ENCODE measurements around the gene TMEM150A. TPM values are rescaled to one million over a fixed set of nuclear protein-coding genes. Genes with fewer than 3 reads are reported as not detected.

Gene TMEM150A, protein sequence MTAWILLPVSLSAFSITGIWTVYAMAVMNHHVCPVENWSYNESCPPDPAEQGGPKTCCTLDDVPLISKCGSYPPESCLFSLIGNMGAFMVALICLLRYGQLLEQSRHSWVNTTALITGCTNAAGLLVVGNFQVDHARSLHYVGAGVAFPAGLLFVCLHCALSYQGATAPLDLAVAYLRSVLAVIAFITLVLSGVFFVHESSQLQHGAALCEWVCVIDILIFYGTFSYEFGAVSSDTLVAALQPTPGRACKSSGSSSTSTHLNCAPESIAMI
- 10 to 100 TPM in 1 of 4 donors, 1 to 10 TPM in 3; 6.3 to 15.8 (median 7.4) TPM for total RNA-seq

- H3K36me3 ChIP-seq = peaks cover 8 to 47% (median 9%) of the 10 kb centered on the region in 3 donors
- TF ChIP-seq, protein P1, sequence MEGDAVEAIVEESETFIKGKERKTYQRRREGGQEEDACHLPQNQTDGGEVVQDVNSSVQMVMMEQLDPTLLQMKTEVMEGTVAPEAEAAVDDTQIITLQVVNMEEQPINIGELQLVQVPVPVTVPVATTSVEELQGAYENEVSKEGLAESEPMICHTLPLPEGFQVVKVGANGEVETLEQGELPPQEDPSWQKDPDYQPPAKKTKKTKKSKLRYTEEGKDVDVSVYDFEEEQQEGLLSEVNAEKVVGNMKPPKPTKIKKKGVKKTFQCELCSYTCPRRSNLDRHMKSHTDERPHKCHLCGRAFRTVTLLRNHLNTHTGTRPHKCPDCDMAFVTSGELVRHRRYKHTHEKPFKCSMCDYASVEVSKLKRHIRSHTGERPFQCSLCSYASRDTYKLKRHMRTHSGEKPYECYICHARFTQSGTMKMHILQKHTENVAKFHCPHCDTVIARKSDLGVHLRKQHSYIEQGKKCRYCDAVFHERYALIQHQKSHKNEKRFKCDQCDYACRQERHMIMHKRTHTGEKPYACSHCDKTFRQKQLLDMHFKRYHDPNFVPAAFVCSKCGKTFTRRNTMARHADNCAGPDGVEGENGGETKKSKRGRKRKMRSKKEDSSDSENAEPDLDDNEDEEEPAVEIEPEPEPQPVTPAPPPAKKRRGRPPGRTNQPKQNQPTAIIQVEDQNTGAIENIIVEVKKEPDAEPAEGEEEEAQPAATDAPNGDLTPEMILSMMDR (IDR thresholded peaks at IDR 0.05) = peak in 4 of 6 experiments; percentile 24 to 53 (median 51)
- TF ChIP-seq POLR2A (IDR thresholded peaks at IDR 0.05) = peak in 2 of 4 donors; percentile 84 to 92
- H3K27me3 ChIP-seq = no peaks in the 10 kb centered on the region
- DNase-seq = peak; percentile 80
- peak within 1 kb of the TSS; percentile 60 to 88 (median 68) for H3K4me3 ChIP-seq
- 0 to 2% methylated on average over 1 to 19 of the region's 73 CpGs for WGBS, 2 donors
- peak within 1 kb of the TSS; percentile 82 to 95 (median 87) for H3K27ac ChIP-seq
- intact Hi-C loops (cut with DNase I) = no loop called here
- no peaks in the 10 kb centered on the region for H3K9me3 ChIP-seq
- H3K4me1 ChIP-seq = peaks cover 25 to 76% (median 36%) of the 10 kb centered on the region in 3 donors
These were observed at the start of gene TMEM150A for GRCh38 chr2:85602476-85603234. Gene TMEM150A (minus strand): TSS chr2:85602698. CDS start chr2:85601948, 750 bp downstream.

GRCh38 chr2:85652056-85652455, 49.6 kb upstream of the TMEM150A start:
- peaks cover 7 to 98% (median 14%) of the 10 kb centered on the region in 3 donors for H3K36me3 ChIP-seq
- no peak for TF ChIP-seq POLR2A (IDR thresholded peaks at IDR 0.05)
- TF ChIP-seq, protein P1 (IDR thresholded peaks at IDR 0.05) = no peak
- no peak for DNase-seq
- no peak overlapping the region for H3K27ac ChIP-seq
- 80 to 95% methylated on average over 2 of the region's 2 CpGs for WGBS, 2 donors
- H3K4me3 ChIP-seq = no peak overlapping the region
- no peaks in the 10 kb centered on the region for H3K27me3 ChIP-seq
- H3K9me3 ChIP-seq = no peaks in the 10 kb centered on the region
- intact Hi-C loops (cut with DNase I) = no loop called here
- peaks cover 0 to 11% (median 5%) of the 10 kb centered on the region in 3 donors for H3K4me1 ChIP-seq

DNA sequence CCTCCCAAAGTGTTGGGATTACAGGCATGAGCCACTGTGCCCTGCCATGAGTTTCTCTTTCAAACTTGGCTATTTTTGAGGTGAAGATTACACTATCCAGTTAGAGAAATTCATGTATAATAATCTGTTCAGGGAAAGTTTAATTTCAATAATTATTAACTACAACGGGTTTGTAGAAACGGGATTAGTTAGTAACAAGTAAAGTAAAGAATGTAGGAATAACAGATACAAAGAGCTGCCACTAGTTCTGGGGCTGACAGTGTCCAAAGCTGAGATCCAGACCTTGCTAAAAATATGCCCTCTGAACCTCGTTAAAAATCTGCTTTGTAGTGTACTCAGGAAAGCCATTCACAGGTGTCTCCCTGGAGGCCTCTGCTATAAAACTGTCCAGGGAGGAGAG, 48.6 kb upstream of the TMEM150A start:
- Histone ChIP-seq H3K4me3 (no peak overlapping the region), H3K36me3 (peaks cover 11 to 98% (median 16%) of the 10 kb centered on the region in 3 donors), H3K27ac (no peak overlapping the region), H3K27me3 (no peaks in the 10 kb centered on the region), H3K4me1 (peaks cover 0 to 11% (median 5%) of the 10 kb centered on the region in 3 donors), H3K9me3 (no peaks in the 10 kb centered on the region)
- DNase-seq = no peak
- intact Hi-C loops (cut with DNase I) = no loop called here
- TF ChIP-seq, protein P1 (IDR thresholded peaks at IDR 0.05) = no peak
- TF ChIP-seq POLR2A (IDR thresholded peaks at IDR 0.05) = no peak
- WGBS, 2 donors = 83 to 89% methylated on average over 3 of the region's 3 CpGs

DNA sequence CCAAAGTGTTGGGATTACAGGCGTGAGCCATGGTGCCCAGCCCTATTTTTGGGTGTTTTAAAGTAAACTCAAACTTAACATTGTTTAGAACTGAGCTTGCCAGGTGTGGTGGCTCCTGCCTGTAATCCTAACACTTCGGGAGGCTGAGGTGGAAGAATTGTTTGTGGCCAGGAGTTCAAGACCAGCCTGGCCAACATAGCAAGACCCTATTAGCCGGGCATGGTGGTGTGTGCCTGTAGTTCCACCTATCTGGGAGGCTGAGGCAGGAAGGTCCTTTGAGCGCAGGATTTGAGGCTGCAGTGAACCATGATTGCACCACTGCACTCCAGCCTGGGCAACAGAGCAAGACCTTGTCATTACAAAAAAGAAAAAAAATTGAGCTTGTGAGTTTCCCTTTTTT, 48.0 kb upstream of the TMEM150A start:
- no peaks in the 10 kb centered on the region for H3K27me3 ChIP-seq
- H3K4me3 ChIP-seq = no peak overlapping the region
- H3K27ac ChIP-seq = no peak overlapping the region
- peaks cover 0 to 11% (median 5%) of the 10 kb centered on the region in 3 donors for H3K4me1 ChIP-seq
- peaks cover 18 to 98% (median 21%) of the 10 kb centered on the region in 3 donors for H3K36me3 ChIP-seq
- H3K9me3 ChIP-seq = no peaks in the 10 kb centered on the region
- intact Hi-C loops (cut with DNase I) = no loop called here
- no peak for DNase-seq
- TF ChIP-seq, protein P1 (IDR thresholded peaks at IDR 0.05) = no peak
- no peak for TF ChIP-seq POLR2A (IDR thresholded peaks at IDR 0.05)
- WGBS, 2 donors = 96 to 100% methylated on average over 2 to 4 of the region's 4 CpGs

Data from esophagus squamous epithelium (tissue), 5 donors.